Measurements from ENCODE around the gene INPP4A.

The INPP4A gene

GRCh38 chr2:98561902-98562695, 117.4 kb downstream of the INPP4A start:
- no peak for TF ChIP-seq CTCF (IDR thresholded peaks at IDR 0.05; ENCODE audit: extremely low read depth, missing control alignments)
- DNase-seq (ENCODE audit: low spot score) = no peak

GRCh38 chr2:98563394-98563793, 118.7 kb downstream of the INPP4A start:
- TF ChIP-seq CTCF (IDR thresholded peaks at IDR 0.05; ENCODE audit: extremely low read depth, missing control alignments) = no peak
- DNase-seq (ENCODE audit: low spot score) = no peak

GRCh38 chr2:98564541-98565132, 120.0 kb downstream of the INPP4A start:
- DNase-seq (ENCODE audit: low spot score) = no peak
- no peak for TF ChIP-seq CTCF (IDR thresholded peaks at IDR 0.05; ENCODE audit: extremely low read depth, missing control alignments)

- no peak for TF ChIP-seq CTCF (IDR thresholded peaks at IDR 0.05; ENCODE audit: extremely low read depth, missing control alignments)
- no peak for DNase-seq (ENCODE audit: low spot score)
Measured at GRCh38 chr2:98565286-98565860, 120.7 kb downstream of the INPP4A start.

- DNase-seq (ENCODE audit: low spot score) = no peak
- TF ChIP-seq CTCF (IDR thresholded peaks at IDR 0.05; ENCODE audit: extremely low read depth, missing control alignments) = no peak
Measured at GRCh38 chr2:98565941-98566340, 121.3 kb downstream of the INPP4A start.

GRCh38 chr2:98568161-98568956, 123.7 kb downstream of the INPP4A start:
- no peak for DNase-seq (ENCODE audit: low spot score)
- no peak for TF ChIP-seq CTCF (IDR thresholded peaks at IDR 0.05; ENCODE audit: extremely low read depth, missing control alignments)
